Measurements from ENCODE around the gene TMEM59L. TPM values are rescaled to one million over a fixed set of nuclear protein-coding genes. Genes with fewer than 3 reads are reported as not detected.

TMEM59L gene
- total RNA-seq, 1 donor from 2014 or later, result 5.6 TPM

DNA sequence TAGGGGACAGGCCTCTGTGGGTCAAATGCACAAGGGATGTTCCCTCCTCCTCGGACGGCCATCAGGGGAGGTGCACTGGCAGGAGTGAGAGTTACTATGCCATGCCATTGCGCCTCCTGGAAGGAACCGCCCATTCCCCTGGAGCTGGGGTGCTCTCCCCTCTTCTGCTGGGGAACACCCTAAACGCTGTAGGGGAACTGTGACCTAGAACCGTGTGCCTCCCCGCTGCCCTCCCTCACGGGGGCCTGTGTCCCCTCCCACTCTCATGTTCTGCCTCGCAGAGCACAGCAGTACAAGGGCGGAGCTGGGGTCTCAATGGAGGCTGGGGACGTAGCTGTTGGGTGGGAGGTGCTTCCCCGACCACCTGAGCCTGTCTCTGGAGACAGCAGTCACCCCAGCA is 53.6 kb downstream of the TMEM59L start:
- Histone ChIP-seq H2AFZ (ENCODE audit: low read depth, low read length) (no peak overlapping the region), H3K27me3 (ENCODE audit: insufficient read depth, low read length) (no peaks in the 10 kb centered on the region), H3K9ac (ENCODE audit: low read length) (no peak overlapping the region), H3K36me3 (ENCODE audit: insufficient read depth, low read length) (no peaks in the 10 kb centered on the region), H3K4me2 (ENCODE audit: low read length) (no peak overlapping the region), H3K4me3 (ENCODE audit: insufficient read depth, low read depth, low read length) (no peak overlapping the region), H3K9me3 (ENCODE audit: insufficient read depth, low read depth, low read length) (no peaks in the 10 kb centered on the region), H3K4me1 (ENCODE audit: insufficient read depth, low read length) (peaks cover 12% of the 10 kb centered on the region), H4K20me1 (ENCODE audit: insufficient read depth, low read length) (no peaks in the 10 kb centered on the region), H3K79me2 (ENCODE audit: insufficient read depth, low read length) (no peaks in the 10 kb centered on the region), H3K27ac (ENCODE audit: low read depth, low read length) (no peak overlapping the region)
- no peaks in the 10 kb centered on the region for H3K9me3 Mint-ChIP-seq (ENCODE audit: unreplicated experiment)
- no peaks in the 10 kb centered on the region for H3K27me3 Mint-ChIP-seq (ENCODE audit: low read depth, unreplicated experiment)
- peaks cover 4% of the 10 kb centered on the region for H3K36me3 Mint-ChIP-seq (ENCODE audit: low read depth, unreplicated experiment)
- TF ChIP-seq, protein P1, sequence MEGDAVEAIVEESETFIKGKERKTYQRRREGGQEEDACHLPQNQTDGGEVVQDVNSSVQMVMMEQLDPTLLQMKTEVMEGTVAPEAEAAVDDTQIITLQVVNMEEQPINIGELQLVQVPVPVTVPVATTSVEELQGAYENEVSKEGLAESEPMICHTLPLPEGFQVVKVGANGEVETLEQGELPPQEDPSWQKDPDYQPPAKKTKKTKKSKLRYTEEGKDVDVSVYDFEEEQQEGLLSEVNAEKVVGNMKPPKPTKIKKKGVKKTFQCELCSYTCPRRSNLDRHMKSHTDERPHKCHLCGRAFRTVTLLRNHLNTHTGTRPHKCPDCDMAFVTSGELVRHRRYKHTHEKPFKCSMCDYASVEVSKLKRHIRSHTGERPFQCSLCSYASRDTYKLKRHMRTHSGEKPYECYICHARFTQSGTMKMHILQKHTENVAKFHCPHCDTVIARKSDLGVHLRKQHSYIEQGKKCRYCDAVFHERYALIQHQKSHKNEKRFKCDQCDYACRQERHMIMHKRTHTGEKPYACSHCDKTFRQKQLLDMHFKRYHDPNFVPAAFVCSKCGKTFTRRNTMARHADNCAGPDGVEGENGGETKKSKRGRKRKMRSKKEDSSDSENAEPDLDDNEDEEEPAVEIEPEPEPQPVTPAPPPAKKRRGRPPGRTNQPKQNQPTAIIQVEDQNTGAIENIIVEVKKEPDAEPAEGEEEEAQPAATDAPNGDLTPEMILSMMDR (IDR thresholded peaks at IDR 0.05; ENCODE audit: insufficient read depth, low read depth, low read length), result no peak
- no peak for TF ChIP-seq EZH2 (IDR thresholded peaks at IDR 0.05; ENCODE audit: insufficient read depth, low read length)
- peaks cover 29% of the 10 kb centered on the region for H3K4me1 Mint-ChIP-seq (ENCODE audit: low read depth, unreplicated experiment)
- FAIRE-seq (no peak), DNase-seq (ENCODE audit: low read depth) (no peak)
- no peak overlapping the region for H3K27ac Mint-ChIP-seq (ENCODE audit: unreplicated experiment)
- no peak overlapping the region for H3K4me3 Mint-ChIP-seq (ENCODE audit: unreplicated experiment)

DNA sequence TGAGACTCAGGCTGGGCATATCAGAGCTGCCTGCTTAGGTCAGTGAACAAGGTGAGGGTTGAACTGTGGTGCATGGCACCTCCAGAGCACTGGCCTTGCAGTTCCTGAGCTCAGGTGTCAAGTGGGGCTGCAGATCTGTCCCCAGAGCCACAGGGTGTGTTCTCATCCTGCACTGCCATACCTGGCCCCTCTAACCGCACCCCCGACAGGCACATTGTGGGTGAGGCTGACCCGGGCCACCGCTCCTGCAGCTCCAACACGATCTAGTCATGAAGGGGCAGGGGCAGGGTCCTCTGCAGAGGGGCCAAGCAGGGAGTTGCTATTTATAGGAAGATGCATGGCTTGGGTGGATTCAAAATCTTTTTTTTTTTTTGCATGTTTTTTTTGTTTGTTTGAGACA is 54.1 kb downstream of the TMEM59L start:
- H3K4me2 ChIP-seq (ENCODE audit: low read length), result no peak overlapping the region
- DNase-seq (ENCODE audit: low read depth) (no peak), FAIRE-seq (no peak)
- H4K20me1 ChIP-seq (ENCODE audit: insufficient read depth, low read length), result no peaks in the 10 kb centered on the region
- H3K4me1 Mint-ChIP-seq (ENCODE audit: low read depth, unreplicated experiment), result peaks cover 26% of the 10 kb centered on the region
- no peak overlapping the region for H3K27ac Mint-ChIP-seq (ENCODE audit: unreplicated experiment)
- H3K27me3 ChIP-seq (ENCODE audit: insufficient read depth, low read length), result no peaks in the 10 kb centered on the region
- no peak overlapping the region for H3K27ac ChIP-seq (ENCODE audit: low read depth, low read length)
- peaks cover 3% of the 10 kb centered on the region for H3K27me3 Mint-ChIP-seq (ENCODE audit: low read depth, unreplicated experiment)
- peaks cover 4% of the 10 kb centered on the region for H3K36me3 Mint-ChIP-seq (ENCODE audit: low read depth, unreplicated experiment)
- H3K4me1 ChIP-seq (ENCODE audit: insufficient read depth, low read length), result peaks cover 12% of the 10 kb centered on the region
- H3K4me3 ChIP-seq (ENCODE audit: insufficient read depth, low read depth, low read length), result no peak overlapping the region
- H3K4me3 Mint-ChIP-seq (ENCODE audit: unreplicated experiment), result no peak overlapping the region
- no peaks in the 10 kb centered on the region for H3K36me3 ChIP-seq (ENCODE audit: insufficient read depth, low read length)
- H3K79me2 ChIP-seq (ENCODE audit: insufficient read depth, low read length), result no peaks in the 10 kb centered on the region
- TF ChIP-seq EZH2 (IDR thresholded peaks at IDR 0.05; ENCODE audit: insufficient read depth, low read length), result no peak
- TF ChIP-seq, protein P1 (IDR thresholded peaks at IDR 0.05; ENCODE audit: insufficient read depth, low read depth, low read length), result no peak
- no peaks in the 10 kb centered on the region for H3K9me3 ChIP-seq (ENCODE audit: insufficient read depth, low read depth, low read length)
- H3K9ac ChIP-seq (ENCODE audit: low read length), result no peak overlapping the region
- no peaks in the 10 kb centered on the region for H3K9me3 Mint-ChIP-seq (ENCODE audit: unreplicated experiment)
- H2AFZ ChIP-seq (ENCODE audit: low read depth, low read length), result no peak overlapping the region

DNA sequence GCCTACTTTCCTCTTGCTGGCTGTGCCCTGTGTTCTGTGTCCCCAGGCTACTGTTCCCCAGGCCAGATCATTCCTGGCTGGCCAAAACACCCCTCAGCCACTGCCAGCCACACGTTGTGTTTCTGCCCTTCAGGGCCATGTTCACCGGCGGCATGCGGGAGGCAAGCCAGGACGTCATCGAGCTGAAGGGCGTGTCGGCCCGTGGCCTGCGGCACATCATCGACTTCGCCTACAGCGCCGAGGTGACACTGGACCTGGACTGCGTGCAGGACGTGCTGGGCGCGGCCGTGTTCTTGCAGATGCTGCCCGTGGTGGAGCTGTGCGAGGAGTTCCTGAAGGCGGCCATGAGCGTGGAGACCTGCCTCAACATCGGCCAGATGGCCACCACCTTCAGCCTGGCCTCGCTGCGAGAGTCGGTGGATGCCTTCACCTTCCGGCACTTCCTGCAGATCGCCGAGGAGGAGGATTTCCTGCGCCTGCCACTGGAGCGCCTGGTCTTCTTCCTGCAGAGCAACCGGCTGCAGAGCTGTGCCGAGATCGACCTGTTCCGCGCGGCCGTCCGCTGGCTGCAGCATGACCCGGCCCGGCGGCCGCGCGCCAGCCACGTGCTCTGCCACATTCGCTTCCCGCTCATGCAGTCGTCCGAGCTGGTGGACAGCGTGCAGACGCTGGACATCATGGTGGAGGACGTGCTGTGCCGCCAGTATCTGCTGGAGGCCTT is 55.0 kb downstream of the TMEM59L start:
- H3K9ac ChIP-seq (ENCODE audit: low read length), result no peak overlapping the region
- no peak overlapping the region for H3K4me3 ChIP-seq (ENCODE audit: insufficient read depth, low read depth, low read length)
- H3K9me3 ChIP-seq (ENCODE audit: insufficient read depth, low read depth, low read length), result no peaks in the 10 kb centered on the region
- no peak for FAIRE-seq
- H3K36me3 ChIP-seq (ENCODE audit: insufficient read depth, low read length), result no peaks in the 10 kb centered on the region
- Mint-ChIP-seq H3K27me3 (ENCODE audit: low read depth, unreplicated experiment) (peaks cover 3% of the 10 kb centered on the region), H3K27ac (ENCODE audit: unreplicated experiment) (no peak overlapping the region), H3K4me3 (ENCODE audit: unreplicated experiment) (no peak overlapping the region), H3K9me3 (ENCODE audit: unreplicated experiment) (no peaks in the 10 kb centered on the region), H3K36me3 (ENCODE audit: low read depth, unreplicated experiment) (peaks cover 4% of the 10 kb centered on the region), H3K4me1 (ENCODE audit: low read depth, unreplicated experiment) (peaks cover 26% of the 10 kb centered on the region)
- TF ChIP-seq, protein P1 (IDR thresholded peaks at IDR 0.05; ENCODE audit: insufficient read depth, low read depth, low read length), result no peak
- TF ChIP-seq EZH2 (IDR thresholded peaks at IDR 0.05; ENCODE audit: insufficient read depth, low read length), result no peak
- H4K20me1 ChIP-seq (ENCODE audit: insufficient read depth, low read length), result no peaks in the 10 kb centered on the region
- no peak for DNase-seq (ENCODE audit: low read depth)
- no peak overlapping the region for H2AFZ ChIP-seq (ENCODE audit: low read depth, low read length)
- no peaks in the 10 kb centered on the region for H3K27me3 ChIP-seq (ENCODE audit: insufficient read depth, low read length)
- H3K4me2 ChIP-seq (ENCODE audit: low read length), result no peak overlapping the region
- peaks cover 12% of the 10 kb centered on the region for H3K4me1 ChIP-seq (ENCODE audit: insufficient read depth, low read length)
- no peak overlapping the region for H3K27ac ChIP-seq (ENCODE audit: low read depth, low read length)
- H3K79me2 ChIP-seq (ENCODE audit: insufficient read depth, low read length), result no peaks in the 10 kb centered on the region
